GM23248 (cell line): ENCODE data around the gene GPRIN2.

Experiments
- EZH2 ChIP-seq: fragments of 200-600 bp; sonication (generic); IDR thresholded peaks from 2 replicates; pipeline ENCODE4 v1.6.1; 2018; ENCODE audit warnings: antibody characterized with exemption, mild to moderate bottlenecking; ENCODE audit not compliant: insufficient read depth, poor library complexity, severe bottlenecking
- EZH2phosphoT487 ChIP-seq: fragments of 200-600 bp; sonication (generic); IDR thresholded peaks from 2 replicates; pipeline ENCODE4 v1.6.1; 2018; ENCODE audit warnings: antibody characterized with exemption, moderate library complexity, mild to moderate bottlenecking, low read depth; ENCODE audit not compliant: insufficient read depth

- TF ChIP-seq EZH2 (no peak), EZH2phosphoT487 (no peak)
Observed at GRCh38 chr10:46543466-46544377, 12.7 kb downstream of the GPRIN2 start.
